Colonic mucosa (tissue), 4 donors: ENCODE measurements around the gene CABCOCO1. TPM values are rescaled to one million over a fixed set of nuclear protein-coding genes. Genes with fewer than 3 reads are reported as not detected.

Experiments
- DNase-seq: peaks from one replicate; pipeline ENCODE4 v3.0.0-alpha.2; 2020
- H3K27ac ChIP-seq: fragments of 200-600 bp; one replicate; pipeline ENCODE4 v1.8.0; 2021
- H3K27me3 ChIP-seq: fragments of 200-600 bp; one replicate; pipeline ENCODE4 v1.8.0; 2021
- H3K36me3 ChIP-seq: fragments of 200-600 bp; one replicate; pipeline ENCODE4 v1.8.0; 2021
- H3K4me1 ChIP-seq: fragments of 200-600 bp; one replicate; pipeline ENCODE4 v1.8.0; 2021; ENCODE audit warnings: mild to moderate bottlenecking
- H3K4me3 ChIP-seq: fragments of 200-600 bp; one replicate; pipeline ENCODE4 v1.8.0; 2021
- H3K9ac ChIP-seq, 2 donors: one replicate each; pipeline ENCODE4 v1.7.0; 2013; ENCODE audit warnings: control low read depth in 2 of 2, low read depth in 2 of 2, low read length in 2 of 2
- H3K9me3 ChIP-seq: fragments of 200-600 bp; one replicate; pipeline ENCODE4 v1.8.0; 2021
- CTCF ChIP-seq: fragments of 200-600 bp; IDR thresholded peaks from one replicate; pipeline ENCODE4 v1.8.0; 2022; ENCODE audit warnings: antibody characterized with exemption, mild to moderate bottlenecking
- intact Hi-C: fragments of 100-400 bp; cut with DNase I; formaldehyde crosslinking; loops from one replicate; pipeline ENCODE4 v1.14.1; 2022
- total RNA-seq, 2 donors: library from RNA; stranded (reverse); fragmentation: NEBNext Ultra II Directional in 1 of 2; extraction: Animal tissue kit (Norgen Biotek cat#: 25700) in 1 of 2; gene quantifications; one replicate each; pipeline ENCODE4 v1.2.1, GENCODE V29; 2021
- donor health status: healthy.
- donor health status: DM: no; HTN: no; CAD: no.
- donor health status: DM: no; HTN: no; CAD: no.

CABCOCO1 gene
- total RNA-seq, 2 donors from 2014 or later = not detected

DNA sequence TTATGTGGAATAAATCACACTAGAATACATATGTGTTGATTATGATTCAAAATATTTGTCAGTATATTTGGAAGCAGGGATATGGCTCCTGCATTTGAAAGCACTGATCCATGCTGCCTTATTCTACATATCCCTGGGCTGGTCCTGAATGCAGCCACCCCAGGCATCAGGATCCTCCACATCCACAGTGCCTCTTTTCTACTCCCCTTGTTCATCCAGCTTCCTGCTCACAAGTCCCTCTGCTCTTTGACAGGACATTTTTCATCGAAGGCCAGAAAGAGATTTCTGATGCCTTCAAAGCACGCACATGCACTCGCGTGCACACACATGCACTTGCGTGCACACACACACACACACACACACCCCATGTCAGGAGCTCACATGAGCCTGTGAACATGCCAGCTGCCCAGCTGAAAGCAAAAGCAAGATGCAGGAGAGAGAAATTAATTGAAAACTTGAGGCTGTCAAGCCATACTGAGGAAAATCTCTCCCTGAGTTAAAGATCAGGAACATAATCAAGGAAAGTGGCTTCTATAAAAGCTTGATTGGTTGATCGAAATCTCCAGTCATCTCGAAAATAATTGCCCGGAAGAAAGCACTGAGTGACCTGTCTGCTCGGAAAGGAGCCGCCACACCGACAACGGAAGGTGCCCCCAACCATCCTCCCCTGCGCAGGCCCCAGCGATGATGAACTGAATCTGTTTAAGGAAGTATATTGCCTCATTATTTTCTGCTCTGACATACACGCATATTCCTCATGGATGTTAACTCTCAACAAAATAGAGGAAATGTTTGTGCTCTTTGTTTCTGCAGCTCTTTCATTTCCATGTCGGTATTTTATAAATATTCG is 134.8 kb downstream of the CABCOCO1 start:
- Histone ChIP-seq H3K4me3 (no peak overlapping the region), H3K27ac (no peak overlapping the region), H3K27me3 (no peaks in the 10 kb centered on the region), H3K36me3 (no peaks in the 10 kb centered on the region), H3K4me1 (no peaks in the 10 kb centered on the region), H3K9ac (no peak overlapping the region), H3K9me3 (no peaks in the 10 kb centered on the region)
- intact Hi-C loops = no loop called here
- TF ChIP-seq CTCF = no peak
- no peak for DNase-seq

GRCh38 chr10:61798713-61799112 is 136.0 kb downstream of the CABCOCO1 start:
- intact Hi-C loops = no loop called here
- no peaks in the 10 kb centered on the region for H3K27me3 ChIP-seq
- no peak for DNase-seq
- H3K9ac ChIP-seq = no peak overlapping the region
- no peaks in the 10 kb centered on the region for H3K4me1 ChIP-seq
- no peak for TF ChIP-seq CTCF
- no peak overlapping the region for H3K4me3 ChIP-seq
- no peak overlapping the region for H3K27ac ChIP-seq
- no peaks in the 10 kb centered on the region for H3K9me3 ChIP-seq
- H3K36me3 ChIP-seq = no peaks in the 10 kb centered on the region

GRCh38 chr10:61801484-61801883 is 138.8 kb downstream of the CABCOCO1 start:
- no peaks in the 10 kb centered on the region for H3K27me3 ChIP-seq

DNA sequence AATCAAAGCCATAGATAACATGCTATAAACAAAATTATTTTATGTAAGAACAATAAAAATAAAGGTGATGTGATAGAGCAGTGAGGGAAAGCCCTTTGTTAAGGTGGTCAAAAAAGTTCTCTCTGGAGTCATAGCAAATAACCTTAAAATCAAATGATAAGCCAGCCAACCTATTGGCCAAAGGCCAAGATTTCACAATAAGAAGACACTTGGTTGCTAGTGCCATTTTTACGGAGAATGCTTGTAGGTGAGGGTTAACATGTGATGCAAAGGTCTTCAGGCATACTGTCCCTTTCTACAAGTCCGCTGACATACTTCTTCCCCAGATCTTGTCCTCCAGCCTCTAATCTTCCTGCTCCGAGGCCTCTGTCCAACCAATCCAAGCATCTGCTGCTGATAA is 140.5 kb downstream of the CABCOCO1 start:
- Histone ChIP-seq H3K9me3 (no peaks in the 10 kb centered on the region), H3K27ac (no peak overlapping the region), H3K9ac (no peak overlapping the region), H3K36me3 (no peaks in the 10 kb centered on the region), H3K27me3 (no peaks in the 10 kb centered on the region), H3K4me3 (no peak overlapping the region), H3K4me1 (no peaks in the 10 kb centered on the region)
- TF ChIP-seq CTCF = no peak
- intact Hi-C loops = no loop called here
- DNase-seq = no peak

More at GRCh38 chr10:61801484-61801883, 138.8 kb downstream of the CABCOCO1 start:
- no peaks in the 10 kb centered on the region for H3K9me3 ChIP-seq
- H3K9ac ChIP-seq = no peak overlapping the region
- TF ChIP-seq CTCF = no peak
- no peak for DNase-seq
- H3K36me3 ChIP-seq = no peaks in the 10 kb centered on the region
- no peak overlapping the region for H3K4me3 ChIP-seq
- no peaks in the 10 kb centered on the region for H3K4me1 ChIP-seq
- intact Hi-C loops = no loop called here
- no peak overlapping the region for H3K27ac ChIP-seq

GRCh38 chr10:61804414-61804813 is 141.7 kb downstream of the CABCOCO1 start:
- TF ChIP-seq CTCF = no peak

More at GRCh38 chr10:61804414-61804813, 141.7 kb downstream of the CABCOCO1 start:
- no peaks in the 10 kb centered on the region for H3K36me3 ChIP-seq
- intact Hi-C loops = no loop called here
- no peaks in the 10 kb centered on the region for H3K27me3 ChIP-seq
- no peak overlapping the region for H3K4me3 ChIP-seq
- H3K4me1 ChIP-seq = no peaks in the 10 kb centered on the region
- no peak for DNase-seq
- H3K9me3 ChIP-seq = no peaks in the 10 kb centered on the region
- H3K27ac ChIP-seq = no peak overlapping the region
- H3K9ac ChIP-seq = no peak overlapping the region
